ENCODE data around the gene NSMCE3.

The NSMCE3 gene

GRCh38 chr15:29220852-29221251, 48.8 kb downstream of the NSMCE3 start:
- no peak for DNase-seq (ENCODE audit: low spot score)

DNA sequence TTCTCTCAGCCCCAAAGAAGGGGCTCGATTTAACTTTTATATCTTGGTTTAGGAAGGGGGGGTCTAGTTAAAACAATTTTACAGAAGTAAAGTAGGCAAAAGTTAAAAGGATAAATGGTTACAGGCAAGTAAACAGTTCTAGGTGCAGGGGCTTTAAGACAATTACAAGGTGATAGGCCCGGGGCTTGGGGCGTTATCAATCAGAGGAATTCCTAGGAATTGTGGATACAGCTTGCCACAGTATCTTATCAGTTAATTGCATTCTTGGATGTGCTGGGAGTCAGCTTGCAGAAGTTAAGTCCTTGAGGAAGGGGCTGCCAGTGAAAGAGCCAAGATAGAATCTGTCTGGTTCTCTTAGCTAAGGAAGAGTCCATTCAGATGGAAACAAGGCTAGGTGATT, 52.7 kb downstream of the NSMCE3 start:
- no peak for DNase-seq (ENCODE audit: low spot score)
